Spleen (tissue), 13 donors: ENCODE data around the gene ALPK3. TPM values are rescaled to one million over a fixed set of nuclear protein-coding genes. Genes with fewer than 3 reads are reported as not detected.
A peak's percentile ranks its signal among the peaks of the same experiment; 100 is the strongest.

Experiments
- DNase-seq: peaks from one replicate; pipeline ENCODE4 v3.0.0-alpha.2; 2020
- H3K27ac ChIP-seq, 8 donors: fragments of 200-600 bp; sonication (generic) in 7 of 8; 1 replicate in 4 of 8; 2 replicates in 4 of 8; pipeline versions ENCODE4 v1.5.0 to v1.8.0; 2016 to 2021; ENCODE audit warnings: inconsistent platforms in 4 of 8, mild to moderate bottlenecking in 4 of 8, moderate library complexity in 1 of 8
- H3K27me3 ChIP-seq, 7 donors: fragments of 200-600 bp; sonication (generic) in 6 of 7; replicated peaks in 1 of 7; 1 replicate in 4 of 7; 2 replicates in 3 of 7; pipeline versions ENCODE4 v1.5.0 to v1.8.0; 2016 to 2021; ENCODE audit warnings: inconsistent platforms in 3 of 7, mild to moderate bottlenecking in 1 of 7
- H3K36me3 ChIP-seq, 6 donors: fragments of 200-600 bp; sonication (generic) in 5 of 6; 1 replicate in 4 of 6; 2 replicates in 2 of 6; pipeline versions ENCODE4 v1.5.0 to v1.8.0; 2016 to 2021; ENCODE audit warnings: inconsistent platforms in 2 of 6
- H3K4me1 ChIP-seq, 6 donors: fragments of 200-600 bp; sonication (generic) in 5 of 6; 1 replicate in 3 of 6; 2 replicates in 3 of 6; pipeline versions ENCODE4 v1.5.0 to v1.8.0; 2016 to 2021; ENCODE audit warnings: inconsistent platforms in 3 of 6
- H3K4me3 ChIP-seq, 8 donors: fragments of 200-600 bp; sonication (generic) in 7 of 8; 1 replicate in 4 of 8; 2 replicates in 4 of 8; pipeline versions ENCODE4 v1.5.0 to v1.8.0; 2016 to 2021; ENCODE audit warnings: inconsistent platforms in 4 of 8, mild to moderate bottlenecking in 4 of 8, moderate library complexity in 2 of 8
- H3K9me3 ChIP-seq, 8 donors: fragments of 200-600 bp; sonication (generic) in 7 of 8; 1 replicate in 4 of 8; 2 replicates in 4 of 8; pipeline versions ENCODE4 v1.5.0 to v1.8.0; 2016 to 2021; ENCODE audit warnings: inconsistent platforms in 4 of 8
- POLR2A ChIP-seq, 3 donors: fragments of 450-650 bp; IDR thresholded peaks; one replicate each; pipeline ENCODE4 v1.5.1; 2017; ENCODE audit warnings: antibody characterized with exemption in 3 of 3, mild to moderate bottlenecking in 1 of 3
- POLR2AphosphoS5 ChIP-seq, 3 donors: sonication (generic); formaldehyde crosslinking; IDR thresholded peaks; one replicate each; pipeline ENCODE4 v1.5.1; 2017; ENCODE audit warnings: antibody characterized with exemption in 3 of 3
- WGBS, 5 donors: extraction: QIAGEN DNeasy Blood & Tissue Kit in 3 of 5; methylation state at CpG; one replicate each; pipeline versions ENCODE4 v1.1.5 to v1.1.7; 2013 to 2018; 5-methylcytosine and 5-hydroxymethylcytosine counted together
- intact Hi-C: fragments of 100-400 bp; cut with DNase I; formaldehyde crosslinking; loops from one replicate; pipeline ENCODE4 v1.15.0; 2023; ENCODE audit warnings: low total_unique reads
- long read RNA-seq, 2 donors: transcript quantifications; one replicate each; lab custom pipeline, GENCODE V29; 2026
- polyA plus RNA-seq, 3 donors: library from polyadenylated mRNA; stranded (reverse); fragments of 200-250 nt; gene quantifications; one replicate each; pipeline ENCODE4 v1.2.1, GENCODE V29; 2013
- total RNA-seq, 7 donors: library from RNA; depleted of rRNA in 3 of 7; stranded (reverse); fragments of >200 nt in 3 of 7; fragmentation: NEBNext Ultra II Directional in 4 of 7; extraction: Animal tissue kit (Norgen Biotek cat#: 25700) in 4 of 7; gene quantifications; one replicate each; pipeline versions ENCODE4 v1.1.0 to v1.2.1, GENCODE V29; 2016 to 2021
- TF ChIP-seq, protein P1 (sequence below), 11 experiments: fragments of 200-600 bp in 7 of 11; fragments of 450-650 bp in 4 of 11; sonication (generic) in 4 of 11; IDR thresholded peaks in 8 of 11; conservative IDR thresholded peaks in 3 of 11; 1 replicate in 7 of 11; 2 replicates in 4 of 11; pipeline versions ENCODE4 v1.4.0 to v1.8.0; 2016 to 2021; ENCODE audit warnings: antibody characterized with exemption in 11 of 11, inconsistent platforms in 4 of 11, mild to moderate bottlenecking in 1 of 11
- donor health status: healthy with polysubstance abuse.
- donor health status: DM: no; HTN: no; CAD: no; lungs with moderate emphysema.
- donor health status: DM: no; HTN: no; CAD: no.
- donor health status: Bipolar disorder and iron deficiency.
- donor health status: healthy.
- donor health status: DM: no; HTN: no; CAD: no.
- donor health status: DM: yes; HTN: yes; CAD: no.

ALPK3 gene, protein sequence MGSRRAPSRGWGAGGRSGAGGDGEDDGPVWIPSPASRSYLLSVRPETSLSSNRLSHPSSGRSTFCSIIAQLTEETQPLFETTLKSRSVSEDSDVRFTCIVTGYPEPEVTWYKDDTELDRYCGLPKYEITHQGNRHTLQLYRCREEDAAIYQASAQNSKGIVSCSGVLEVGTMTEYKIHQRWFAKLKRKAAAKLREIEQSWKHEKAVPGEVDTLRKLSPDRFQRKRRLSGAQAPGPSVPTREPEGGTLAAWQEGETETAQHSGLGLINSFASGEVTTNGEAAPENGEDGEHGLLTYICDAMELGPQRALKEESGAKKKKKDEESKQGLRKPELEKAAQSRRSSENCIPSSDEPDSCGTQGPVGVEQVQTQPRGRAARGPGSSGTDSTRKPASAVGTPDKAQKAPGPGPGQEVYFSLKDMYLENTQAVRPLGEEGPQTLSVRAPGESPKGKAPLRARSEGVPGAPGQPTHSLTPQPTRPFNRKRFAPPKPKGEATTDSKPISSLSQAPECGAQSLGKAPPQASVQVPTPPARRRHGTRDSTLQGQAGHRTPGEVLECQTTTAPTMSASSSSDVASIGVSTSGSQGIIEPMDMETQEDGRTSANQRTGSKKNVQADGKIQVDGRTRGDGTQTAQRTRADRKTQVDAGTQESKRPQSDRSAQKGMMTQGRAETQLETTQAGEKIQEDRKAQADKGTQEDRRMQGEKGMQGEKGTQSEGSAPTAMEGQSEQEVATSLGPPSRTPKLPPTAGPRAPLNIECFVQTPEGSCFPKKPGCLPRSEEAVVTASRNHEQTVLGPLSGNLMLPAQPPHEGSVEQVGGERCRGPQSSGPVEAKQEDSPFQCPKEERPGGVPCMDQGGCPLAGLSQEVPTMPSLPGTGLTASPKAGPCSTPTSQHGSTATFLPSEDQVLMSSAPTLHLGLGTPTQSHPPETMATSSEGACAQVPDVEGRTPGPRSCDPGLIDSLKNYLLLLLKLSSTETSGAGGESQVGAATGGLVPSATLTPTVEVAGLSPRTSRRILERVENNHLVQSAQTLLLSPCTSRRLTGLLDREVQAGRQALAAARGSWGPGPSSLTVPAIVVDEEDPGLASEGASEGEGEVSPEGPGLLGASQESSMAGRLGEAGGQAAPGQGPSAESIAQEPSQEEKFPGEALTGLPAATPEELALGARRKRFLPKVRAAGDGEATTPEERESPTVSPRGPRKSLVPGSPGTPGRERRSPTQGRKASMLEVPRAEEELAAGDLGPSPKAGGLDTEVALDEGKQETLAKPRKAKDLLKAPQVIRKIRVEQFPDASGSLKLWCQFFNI (N-terminal part only)
- total RNA-seq (1 to 10 TPM in 1 of 7 donors, under 1 TPM in 6; 0.69 to 1.1 (median 0.77) TPM), polyA plus RNA-seq (under 1 TPM; 0.13 to 0.29 (median 0.14) TPM)
- long read RNA-seq, donor 1, result 0 reads
- long read RNA-seq, donor 2, result 0 reads

DNA sequence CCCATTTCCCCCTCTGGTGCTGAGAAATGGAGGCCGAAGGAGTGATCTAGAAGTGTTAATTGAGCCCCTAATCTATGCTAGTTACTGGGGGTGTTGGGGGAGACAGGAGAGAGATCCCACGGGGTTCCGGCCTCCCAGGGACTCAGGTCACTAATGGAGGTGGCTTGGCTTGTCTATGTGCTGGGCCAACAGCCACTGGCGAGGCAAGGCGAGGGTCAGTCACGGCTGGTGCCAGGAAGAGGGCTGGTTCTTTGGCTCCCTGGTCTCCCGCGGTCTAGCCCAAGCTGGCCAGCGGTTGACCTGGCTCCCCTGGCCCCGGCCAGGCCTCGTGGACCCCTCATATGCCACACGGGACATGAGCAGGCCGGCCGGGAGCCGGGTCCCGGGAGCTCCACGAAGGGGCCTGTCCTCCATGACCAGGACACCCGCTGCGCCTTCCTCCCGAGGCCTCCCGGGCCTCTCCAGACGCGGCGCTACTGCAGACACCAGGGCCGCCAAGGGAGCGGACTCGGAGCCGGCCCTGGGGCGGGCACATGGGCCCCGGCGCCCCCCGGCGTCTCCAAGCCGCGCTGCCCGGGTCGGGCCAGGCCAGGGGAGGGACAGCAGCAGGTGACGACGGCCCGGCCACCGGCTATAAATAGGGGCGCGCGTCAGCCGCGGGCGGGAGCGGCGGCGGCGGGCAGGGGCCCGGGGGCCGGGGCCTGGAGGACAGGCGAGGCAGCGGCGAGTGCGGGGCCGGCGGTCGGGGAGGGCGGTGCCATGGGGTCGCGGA, at the start of gene ALPK3:
ALPK3 (plus strand) TSS at position 663 of the 772 bp plus-strand sequence; CDS start at position 760, 97 bp downstream.
- peak within 1 kb of the TSS in 7 of 8 donors; percentile 26 to 65 (median 44) for H3K27ac ChIP-seq
- 25 to 71% (median 40%) methylated on average over 8 to 63 of the region's 63 CpGs for WGBS, 5 donors
- no peak for DNase-seq

DNA sequence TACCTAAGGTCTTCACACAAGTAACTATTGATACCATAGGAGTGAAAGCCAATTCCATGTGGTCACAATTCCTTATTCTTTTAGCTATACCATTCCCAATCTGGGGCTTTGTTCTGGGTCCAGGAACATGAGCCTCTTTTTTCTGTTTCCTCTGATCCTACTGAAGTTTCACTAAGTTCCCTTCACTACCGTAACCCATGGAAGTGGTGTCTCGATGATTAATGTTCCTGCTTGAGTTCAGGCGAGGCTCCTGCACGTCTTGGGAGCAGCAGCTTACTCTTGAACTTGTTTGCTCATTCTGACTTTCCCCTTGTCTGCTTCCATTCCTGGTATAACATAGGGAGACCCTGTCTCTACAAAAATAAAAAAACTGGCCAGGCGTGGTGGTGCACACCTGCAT, 45.1 kb upstream of the ALPK3 start:
- Histone ChIP-seq H3K4me1 (peaks cover 0 to 70% (median 33%) of the 10 kb centered on the region in 6 donors), H3K4me3 (no peak overlapping the region), H3K27me3 (no peaks in the 10 kb centered on the region), H3K27ac (peak overlapping the region in 6 of 8 donors; percentile 2 to 59 (median 34)), H3K9me3 (no peaks in the 10 kb centered on the region), H3K36me3 (peaks cover 0 to 86% (median 27%) of the 10 kb centered on the region in 6 donors)
- no peak for DNase-seq
- WGBS, 5 donors, result 51 to 73% (median 56%) methylated on average over 5 of the region's 5 CpGs
- TF ChIP-seq, protein P1, sequence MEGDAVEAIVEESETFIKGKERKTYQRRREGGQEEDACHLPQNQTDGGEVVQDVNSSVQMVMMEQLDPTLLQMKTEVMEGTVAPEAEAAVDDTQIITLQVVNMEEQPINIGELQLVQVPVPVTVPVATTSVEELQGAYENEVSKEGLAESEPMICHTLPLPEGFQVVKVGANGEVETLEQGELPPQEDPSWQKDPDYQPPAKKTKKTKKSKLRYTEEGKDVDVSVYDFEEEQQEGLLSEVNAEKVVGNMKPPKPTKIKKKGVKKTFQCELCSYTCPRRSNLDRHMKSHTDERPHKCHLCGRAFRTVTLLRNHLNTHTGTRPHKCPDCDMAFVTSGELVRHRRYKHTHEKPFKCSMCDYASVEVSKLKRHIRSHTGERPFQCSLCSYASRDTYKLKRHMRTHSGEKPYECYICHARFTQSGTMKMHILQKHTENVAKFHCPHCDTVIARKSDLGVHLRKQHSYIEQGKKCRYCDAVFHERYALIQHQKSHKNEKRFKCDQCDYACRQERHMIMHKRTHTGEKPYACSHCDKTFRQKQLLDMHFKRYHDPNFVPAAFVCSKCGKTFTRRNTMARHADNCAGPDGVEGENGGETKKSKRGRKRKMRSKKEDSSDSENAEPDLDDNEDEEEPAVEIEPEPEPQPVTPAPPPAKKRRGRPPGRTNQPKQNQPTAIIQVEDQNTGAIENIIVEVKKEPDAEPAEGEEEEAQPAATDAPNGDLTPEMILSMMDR (IDR thresholded peaks at IDR 0.05 in 8 of 11, conservative IDR thresholded peaks at IDR 0.05 in 3 of 11), result no peak
- TF ChIP-seq POLR2A (IDR thresholded peaks at IDR 0.05) (no peak), POLR2AphosphoS5 (IDR thresholded peaks at IDR 0.05) (no peak)
- intact Hi-C loops, result no loop called here

More for the DNA sequence above, at the start of gene ALPK3:
- Histone ChIP-seq H3K9me3 (no peaks in the 10 kb centered on the region), H3K4me1 (peaks cover 0 to 60% (median 29%) of the 10 kb centered on the region in 6 donors), H3K4me3 (peak within 1 kb of the TSS in 1 of 8 donors; percentile 34), H3K27me3 (peaks cover 0 to 23% (median 10%) of the 10 kb centered on the region in 7 donors), H3K36me3 (no peaks in the 10 kb centered on the region)
- TF ChIP-seq POLR2A (IDR thresholded peaks at IDR 0.05) (no peak), POLR2AphosphoS5 (IDR thresholded peaks at IDR 0.05) (peak in 1 of 3 donors; percentile 29)
- TF ChIP-seq, protein P1 (IDR thresholded peaks at IDR 0.05 in 8 of 11, conservative IDR thresholded peaks at IDR 0.05 in 3 of 11), result no peak
- intact Hi-C loops, result no loop called here

DNA sequence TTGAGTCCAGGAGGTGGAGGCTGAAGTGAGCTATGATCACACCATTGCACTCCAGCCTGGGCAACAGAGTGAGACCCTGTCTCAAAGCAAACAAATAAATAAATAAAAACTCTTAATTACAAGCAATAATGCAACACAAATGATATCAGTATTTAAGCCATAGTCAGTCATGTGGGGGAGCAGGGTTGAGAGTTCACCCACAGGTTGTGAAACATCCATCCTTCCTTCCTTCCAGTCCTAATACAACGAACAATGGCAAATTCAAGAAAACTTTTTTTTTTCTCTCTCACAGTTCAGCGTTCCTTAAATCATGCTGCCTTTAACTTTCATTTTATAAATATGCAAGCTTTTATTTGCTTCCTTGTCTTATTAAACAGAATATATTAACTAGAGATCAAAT, 44.7 kb upstream of the ALPK3 start:
- Histone ChIP-seq H3K4me3 (no peak overlapping the region), H3K36me3 (peaks cover 0 to 81% (median 23%) of the 10 kb centered on the region in 6 donors), H3K27me3 (no peaks in the 10 kb centered on the region), H3K9me3 (no peaks in the 10 kb centered on the region), H3K4me1 (peaks cover 0 to 70% (median 33%) of the 10 kb centered on the region in 6 donors), H3K27ac (peak overlapping the region in 6 of 8 donors; percentile 2 to 59 (median 34))
- WGBS, 5 donors, result 19 to 36% (median 24%) methylated on average over 2 of the region's 2 CpGs
- TF ChIP-seq, protein P1 (IDR thresholded peaks at IDR 0.05 in 8 of 11, conservative IDR thresholded peaks at IDR 0.05 in 3 of 11), result no peak
- TF ChIP-seq POLR2A (IDR thresholded peaks at IDR 0.05) (no peak), POLR2AphosphoS5 (IDR thresholded peaks at IDR 0.05) (no peak)
- intact Hi-C loops, result no loop called here
- no peak for DNase-seq
